MM.1S (cell line): Measurements from ENCODE around the gene THOC2.
"Not testable (repeated sequence)": the region's sequence is repeated elsewhere in the genome, so short reads cannot be mapped to it uniquely, and the experiment has no call there.

ENCODE experiments used
- CTCF ChIP-seq: fragments of 300-600 bp; sonication (generic); IDR thresholded peaks from 2 replicates; pipeline ENCODE4 v1.5.1; 2016; ENCODE audit warnings: antibody characterized with exemption, low read length, mixed read lengths
- EZH2 ChIP-seq: fragments of 300-600 bp; sonication (generic); optimal IDR thresholded peaks from 2 replicates; pipeline ENCODE3; 2017; ENCODE audit warnings: low read depth, mild to moderate bottlenecking, antibody characterized with exemption, low read length, mixed read lengths
- EZH2phosphoT487 ChIP-seq: fragments of 300-600 bp; sonication (generic); IDR thresholded peaks from 2 replicates; pipeline ENCODE4 v1.6.1; 2018; ENCODE audit warnings: antibody characterized with exemption, low read length

- TF ChIP-seq CTCF, EZH2phosphoT487, EZH2: not testable (repeated sequence)
These were observed 27.0 kb upstream of the THOC2 start for GRCh38 chrX:123759849-123760248.
